GM12878 (cell line): Measurements from ENCODE around the gene FTO. TPM values are rescaled to one million over a fixed set of nuclear protein-coding genes. Genes with fewer than 3 reads are reported as not detected.

Source experiments
- ATAC-seq: fragments of 200-7000 bp; cut with Tn5 transposase; 3 replicates; pipeline ENCODE4 v1.9.1; 2020; ENCODE audit warnings: mild to moderate bottlenecking, moderate library complexity
- BruUV-seq: library from RNA; stranded (reverse); fragments of 400-500 nt; replicated peaks from 2 replicates; lab custom pipeline; 2021; lab: Mats Ljungman, UMichigan
- CTCF ChIA-PET: fragments of 300-600 bp; sonication (Branson Sonifier 250); formaldehyde crosslinking; extraction: SDS; loops from one replicate; lab custom pipeline; 2021; ENCODE audit warnings: inconsistent platforms; lab: Yijun Ruan, JAX
- POLR2A ChIA-PET: fragments of 350-600 bp; formaldehyde crosslinking; extraction: SDS; loops from one replicate; lab custom pipeline; 2021; ENCODE audit warnings: inconsistent platforms; lab: Charles Lee
- RAD21 ChIA-PET: fragments of 300-600 bp; sonication (Branson Sonifier 250); formaldehyde crosslinking; loops from one replicate; lab custom pipeline; 2023; ENCODE audit warnings: antibody characterized with exemption; ENCODE audit not compliant: unreplicated experiment; lab: Charles Lee
- SMC1A ChIA-PET: fragments of 300-600 bp; sonication (Branson Sonifier 250); formaldehyde crosslinking; loops from one replicate; lab custom pipeline; 2023; ENCODE audit not compliant: unreplicated experiment, uncharacterized antibody; lab: Charles Lee
- DNase-seq: peaks from one replicate; pipeline ENCODE4 v3.0.0-alpha.2; 2011; ENCODE audit warnings: low read depth, low spot score
- FAIRE-seq: peaks from 3 replicates; lab custom pipeline; 2011; peaks lifted over from hg19 to GRCh38; lab: Jason Lieb, UNC
- H2AFZ ChIP-seq: 2 replicates; pipeline ENCODE4 v1.6.0; 2011; ENCODE audit warnings: low read depth, low read length, control low read depth; ENCODE audit not compliant: control insufficient read depth
- H3K27ac ChIP-seq: 2 replicates; pipeline ENCODE4 v1.5.1; 2011; ENCODE audit warnings: control low read depth; ENCODE audit not compliant: control insufficient read depth, insufficient read depth
- H3K27me3 ChIP-seq, 2 experiments: replicated peaks in 1 of 2; 2 replicates each; pipeline versions ENCODE4 v1.6.0 to v1.6.1; 2011; ENCODE audit warnings: low read length in 1 of 2; ENCODE audit not compliant: control insufficient read depth in 2 of 2, insufficient read depth in 2 of 2
- H3K36me3 ChIP-seq, 2 experiments: 2 replicates each; pipeline ENCODE4 v1.5.1; 2011; ENCODE audit warnings: low read length in 1 of 2; ENCODE audit not compliant: control insufficient read depth in 2 of 2, insufficient read depth in 2 of 2
- H3K4me1 ChIP-seq: 2 replicates; pipeline ENCODE4 v1.6.1; 2011; ENCODE audit warnings: mild to moderate bottlenecking, low read length, moderate library complexity, mixed read lengths; ENCODE audit not compliant: control insufficient read depth, insufficient read depth
- H3K4me2 ChIP-seq: 2 replicates; pipeline ENCODE4 v1.6.0; 2011; ENCODE audit warnings: control low read depth; ENCODE audit not compliant: control insufficient read depth, insufficient read depth
- H3K4me3 ChIP-seq: fragments of 200-600 bp; sonication (generic); 2 replicates; pipeline ENCODE4 v1.5.1; 2016
- H3K79me2 ChIP-seq: 2 replicates; pipeline ENCODE4 v1.6.0; 2011; ENCODE audit warnings: low read length; ENCODE audit not compliant: control insufficient read depth, insufficient read depth
- H3K9ac ChIP-seq: 2 replicates; pipeline ENCODE4 v1.8.0; 2011; ENCODE audit warnings: low read length, control low read depth, mixed read lengths; ENCODE audit not compliant: control insufficient read depth, insufficient read depth
- H3K9me3 ChIP-seq: replicated peaks from 3 replicates; pipeline ENCODE4 v1.5.1; 2011; ENCODE audit warnings: mild to moderate bottlenecking, low read length; ENCODE audit not compliant: control insufficient read depth, insufficient read depth
- H4K20me1 ChIP-seq: 2 replicates; pipeline ENCODE4 v1.6.0; 2011; ENCODE audit not compliant: control insufficient read depth, insufficient read depth
- ATF3 ChIP-seq: IDR thresholded peaks from 2 replicates; pipeline ENCODE4 v1.6.1; 2011; ENCODE audit warnings: low read depth, mild to moderate bottlenecking, low read length, moderate library complexity, borderline replicate concordance; ENCODE audit errors: extremely low read depth
- CREB1 ChIP-seq: IDR thresholded peaks from 2 replicates; pipeline ENCODE4 v1.6.1; 2012; ENCODE audit warnings: low read depth, mild to moderate bottlenecking, inconsistent platforms
- KDM1A ChIP-seq: fragments of 200-600 bp; sonication (generic); IDR thresholded peaks from 2 replicates; pipeline ENCODE4 v1.6.1; 2016; ENCODE audit warnings: borderline replicate concordance
- PML ChIP-seq: IDR thresholded peaks from 2 replicates; pipeline ENCODE4 v1.6.1; 2012; ENCODE audit warnings: low read length, inconsistent platforms
- SMAD1 ChIP-seq: fragments of 450-650 bp; IDR thresholded peaks from 2 replicates; pipeline ENCODE4 v1.6.1; 2018; ENCODE audit warnings: mild to moderate bottlenecking, low read depth; ENCODE audit not compliant: partially characterized antibody
- SMAD5 ChIP-seq: IDR thresholded peaks from 2 replicates; pipeline ENCODE4 v1.6.1; 2016; ENCODE audit warnings: antibody characterized with exemption, low read depth
- SMC3 ChIP-seq: IDR thresholded peaks from 2 replicates; pipeline ENCODE4 v1.6.1; 2011; ENCODE audit warnings: low read length, improper control_type of control experiment, borderline replicate concordance
- TARDBP ChIP-seq: IDR thresholded peaks from 2 replicates; pipeline ENCODE4 v1.6.1; 2016; ENCODE audit warnings: borderline replicate concordance
- TBL1XR1 ChIP-seq: IDR thresholded peaks from 2 replicates; pipeline ENCODE4 v1.6.1; 2012; ENCODE audit warnings: low read depth, low read length, improper control_type of control experiment
- TCF3 ChIP-seq: IDR thresholded peaks from 2 replicates; pipeline ENCODE4 v1.6.1; 2012; ENCODE audit warnings: low read depth, mild to moderate bottlenecking, low read length, borderline replicate concordance; ENCODE audit not compliant: insufficient read depth
- TCF7 ChIP-seq: IDR thresholded peaks from 2 replicates; pipeline ENCODE4 v1.6.1; 2014; ENCODE audit warnings: antibody characterized with exemption, borderline replicate concordance
- YY1 ChIP-seq: IDR thresholded peaks from 2 replicates; pipeline ENCODE4 v1.6.1; 2011; ENCODE audit warnings: low read depth, mild to moderate bottlenecking, low read length
- WGBS: methylation state at CpG from one replicate; pipeline ENCODE4 v1.1.6; 2016; ENCODE audit warnings: low lambda C conversion rate; ENCODE audit not compliant: insufficient replicate concordance, insufficient coverage; ENCODE audit errors: missing lambda C conversion rate; 5-methylcytosine and 5-hydroxymethylcytosine counted together
- in situ Hi-C: fragments of 300-500 bp; cut with MboI; formaldehyde crosslinking; loops from 9 replicates; pipeline ENCODE4 v1.14.3; 2018; ENCODE audit warnings: mixed read lengths
- intact Hi-C: fragments of 100-400 bp; cut with micrococcal nuclease; formaldehyde crosslinking; loops from one replicate; pipeline ENCODE4 v1.14.2; 2022; ENCODE audit not compliant: unreplicated experiment
- polyA plus RNA-seq, 11 experiments: library from polyadenylated mRNA; depleted of rRNA in 4 of 11; unstranded in 6 of 11; stranded (reverse) in 5 of 11; fragments of >200 nt; fragmentation: Nextera tagmentation in 4 of 11; fragmentation: Illumina TruSeq in 1 of 11; extraction: Ambion mirVana in 4 of 11; extraction: Trizol in 1 of 11; gene quantifications; 1 replicate in 1 of 11; 2 replicates in 10 of 11; pipeline versions ENCODE4 v1.2.1 to v1.2.3, GENCODE V29; 2011 to 2016; ENCODE audit warnings: inconsistent platforms in 2 of 11, missing spikeins in 2 of 11, low read depth in 1 of 11
- total RNA-seq, 4 experiments: library from RNA; depleted of rRNA in 3 of 4; stranded (reverse); fragments of >200 nt in 3 of 4; fragmentation: Illumina TruSeq in 1 of 4; extraction: Trizol in 1 of 4; gene quantifications; 2 replicates each; pipeline versions ENCODE4 v1.2.1 to v1.2.3, GENCODE V29; 2013 to 2021
- TF ChIP-seq, protein P1 (sequence below): fragments of 450-650 bp; IDR thresholded peaks from 2 replicates; pipeline ENCODE4 v1.6.1; 2017; ENCODE audit warnings: low read depth, mild to moderate bottlenecking, moderate library complexity
- TF ChIP-seq, protein P2 (sequence below): IDR thresholded peaks from 2 replicates; pipeline ENCODE4 v1.6.1; 2012; ENCODE audit warnings: low read depth, low read length, improper control_type of control experiment

FTO gene
- total and polyA plus RNA-seq, 10 of the 15 experiments (the other 5 are each of a cell fraction or from before 2014, with no cell fraction given), result 20.1 to 55.0 (median 47.0) TPM

DNA sequence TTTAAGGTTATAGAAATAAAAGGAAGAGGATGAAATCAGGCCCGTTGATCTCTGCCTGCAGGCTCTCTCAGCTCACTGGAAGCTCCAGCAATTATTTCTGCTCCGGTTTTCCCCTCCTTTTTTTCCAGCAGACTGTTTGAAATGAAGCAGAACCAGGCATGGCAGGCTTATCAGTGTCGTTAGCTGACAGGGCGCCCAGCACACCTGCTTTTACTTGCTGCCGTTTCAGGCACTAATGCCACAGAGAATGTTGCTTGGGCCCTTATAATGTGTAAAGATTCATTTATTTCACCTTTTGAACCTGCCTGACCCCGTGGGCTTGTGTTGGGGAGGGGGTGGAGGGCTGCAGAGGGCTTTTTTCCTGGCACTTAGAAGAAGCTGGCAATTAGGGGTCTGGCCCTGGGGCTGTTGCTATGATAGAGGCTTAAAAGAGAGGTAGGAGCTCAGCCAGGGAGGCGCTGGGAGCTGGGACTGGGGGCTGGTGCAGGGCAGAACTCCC, 474.6 kb downstream of the FTO start:
- H2AFZ ChIP-seq, result no peak overlapping the region
- in situ Hi-C loops, result no loop called here
- no peak for FAIRE-seq

More for the DNA sequence above, 474.6 kb downstream of the FTO start:
- CTCF ChIA-PET, result no interaction called here
- RAD21 ChIA-PET, result no interaction called here
- H3K27ac ChIP-seq, result no peak overlapping the region
- no peaks in the 10 kb centered on the region for H3K9me3 ChIP-seq
- no TSS peak for BruUV-seq
- H3K79me2 ChIP-seq, result no peaks in the 10 kb centered on the region
- DNase-seq, result no peak
- H3K9ac ChIP-seq, result no peak overlapping the region
- no peaks in the 10 kb centered on the region for H3K4me1 ChIP-seq
- no peak for ATAC-seq
- TF ChIP-seq, protein P1, sequence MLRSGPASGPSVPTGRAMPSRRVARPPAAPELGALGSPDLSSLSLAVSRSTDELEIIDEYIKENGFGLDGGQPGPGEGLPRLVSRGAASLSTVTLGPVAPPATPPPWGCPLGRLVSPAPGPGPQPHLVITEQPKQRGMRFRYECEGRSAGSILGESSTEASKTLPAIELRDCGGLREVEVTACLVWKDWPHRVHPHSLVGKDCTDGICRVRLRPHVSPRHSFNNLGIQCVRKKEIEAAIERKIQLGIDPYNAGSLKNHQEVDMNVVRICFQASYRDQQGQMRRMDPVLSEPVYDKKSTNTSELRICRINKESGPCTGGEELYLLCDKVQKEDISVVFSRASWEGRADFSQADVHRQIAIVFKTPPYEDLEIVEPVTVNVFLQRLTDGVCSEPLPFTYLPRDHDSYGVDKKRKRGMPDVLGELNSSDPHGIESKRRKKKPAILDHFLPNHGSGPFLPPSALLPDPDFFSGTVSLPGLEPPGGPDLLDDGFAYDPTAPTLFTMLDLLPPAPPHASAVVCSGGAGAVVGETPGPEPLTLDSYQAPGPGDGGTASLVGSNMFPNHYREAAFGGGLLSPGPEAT, result no peak
- TF ChIP-seq SMAD5, result no peak
- TF ChIP-seq CREB1, result no peak
- no peak for TF ChIP-seq TBL1XR1
- no peak for TF ChIP-seq PML
- TF ChIP-seq TCF3, result no peak
- TF ChIP-seq KDM1A, result no peak
- no peak for TF ChIP-seq YY1
- TF ChIP-seq SMC3, result no peak
- TF ChIP-seq ATF3, result no peak
- no peak for TF ChIP-seq TARDBP
- no peak for TF ChIP-seq SMAD1
- TF ChIP-seq, protein P2, sequence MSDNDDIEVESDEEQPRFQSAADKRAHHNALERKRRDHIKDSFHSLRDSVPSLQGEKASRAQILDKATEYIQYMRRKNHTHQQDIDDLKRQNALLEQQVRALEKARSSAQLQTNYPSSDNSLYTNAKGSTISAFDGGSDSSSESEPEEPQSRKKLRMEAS, result no peak
- no peak for TF ChIP-seq TCF7
- no peaks in the 10 kb centered on the region for H3K27me3 ChIP-seq
- intact Hi-C loops, result no loop called here
- H3K4me2 ChIP-seq, result no peak overlapping the region
- WGBS, result 34% methylated on average over 7 of the region's 7 CpGs
- H3K36me3 ChIP-seq, result no peaks in the 10 kb centered on the region
- POLR2A ChIA-PET, result no interaction called here
- no peak overlapping the region for H3K4me3 ChIP-seq
- SMC1A ChIA-PET, result no interaction called here
- no peaks in the 10 kb centered on the region for H4K20me1 ChIP-seq
